HEK293 (cell line): Measurements from ENCODE around the gene GPR149.

Experiments used
- CTCF ChIA-PET: fragments of 350-600 bp; formaldehyde crosslinking; extraction: SDS; loops from one replicate; lab custom pipeline; 2021; ENCODE audit warnings: antibody characterized with exemption; lab: Yijun Ruan, JAX
- POLR2A ChIA-PET: fragments of 300-600 bp; formaldehyde crosslinking; extraction: SDS; loops from one replicate; lab custom pipeline; 2020; ENCODE audit warnings: antibody characterized with exemption, inconsistent platforms; lab: Yijun Ruan, JAX
- H3K27ac ChIP-seq: fragments of 200-500 bp; sonication (Bioruptor generic); 2 replicates; pipeline ENCODE4 v1.5.1; 2014; ENCODE audit warnings: low read depth, low read length, control low read depth, inconsistent platforms; ENCODE audit errors: extremely low read depth
- H3K36me3 ChIP-seq, 2 experiments: fragments of 200-500 bp in 1 of 2; sonication (Bioruptor generic) in 1 of 2; 1 replicate in 1 of 2; 2 replicates in 1 of 2; pipeline ENCODE4 v1.5.1; 2014 to 2017; ENCODE audit warnings: inconsistent platforms in 2 of 2, low read length in 2 of 2; ENCODE audit not compliant: control insufficient read depth in 2 of 2, insufficient read depth in 1 of 2
- H3K4me1 ChIP-seq: fragments of 200-500 bp; sonication (Bioruptor generic); 2 replicates; pipeline ENCODE4 v1.5.1; 2014; ENCODE audit warnings: mild to moderate bottlenecking, low read length, inconsistent platforms; ENCODE audit not compliant: control insufficient read depth, insufficient read depth
- H3K4me3 ChIP-seq: 2 replicates; pipeline ENCODE4 v1.5.1; 2011; ENCODE audit warnings: low read depth, mild to moderate bottlenecking, control low read depth, low read length, moderate library complexity
- H3K9me3 ChIP-seq: fragments of 200-500 bp; sonication (Bioruptor generic); 2 replicates; pipeline ENCODE4 v1.5.1; 2014; ENCODE audit warnings: low read depth, low read length, inconsistent platforms; ENCODE audit not compliant: control insufficient read depth, insufficient read depth
- GFI1B ChIP-seq: fragments of 450-650 bp; formaldehyde crosslinking; IDR thresholded peaks from 2 replicates; pipeline ENCODE4 v1.5.1; 2016; ENCODE audit warnings: missing biosample characterization, missing genetic modification characterization
- GLI2 ChIP-seq: fragments of 450-650 bp; formaldehyde crosslinking; IDR thresholded peaks from 2 replicates; pipeline ENCODE4; 2017; ENCODE audit warnings: missing biosample characterization, missing genetic modification characterization, low read depth, borderline replicate concordance
- GLIS1 ChIP-seq: fragments of 450-650 bp; formaldehyde crosslinking; IDR thresholded peaks from 2 replicates; pipeline ENCODE4 v1.5.1; 2016; ENCODE audit warnings: missing biosample characterization, missing genetic modification characterization
- KLF7 ChIP-seq: fragments of 450-650 bp; formaldehyde crosslinking; IDR thresholded peaks from 2 replicates; pipeline ENCODE4 v1.5.1; 2016; ENCODE audit warnings: missing biosample characterization, missing genetic modification characterization, borderline replicate concordance
- KLF8 ChIP-seq: fragments of 450-650 bp; formaldehyde crosslinking; IDR thresholded peaks from 2 replicates; pipeline ENCODE4 v1.5.1; 2016; ENCODE audit warnings: missing biosample characterization, missing genetic modification characterization
- MEIS1 ChIP-seq: sonication (generic); formaldehyde crosslinking; IDR thresholded peaks from 2 replicates; pipeline ENCODE4 v1.8.1; 2022; ENCODE audit warnings: missing genetic modification reagents, mild to moderate bottlenecking, borderline replicate concordance
- SCRT1 ChIP-seq: fragments of 450-650 bp; formaldehyde crosslinking; IDR thresholded peaks from 2 replicates; pipeline ENCODE4 v1.5.1; 2016; ENCODE audit warnings: missing biosample characterization, missing genetic modification characterization, borderline replicate concordance
- SETDB1 ChIP-seq: IDR thresholded peaks from one replicate; pipeline ENCODE4 v1.6.1; 2017; ENCODE audit warnings: mild to moderate bottlenecking, low read length, moderate library complexity, mixed read lengths; ENCODE audit not compliant: insufficient read length
- WT1 ChIP-seq: fragments of 450-650 bp; formaldehyde crosslinking; IDR thresholded peaks from 2 replicates; pipeline ENCODE4 v1.5.1; 2016; ENCODE audit warnings: missing biosample characterization, missing genetic modification characterization
- ZBTB17 ChIP-seq: fragments of 450-650 bp; formaldehyde crosslinking; IDR thresholded peaks from 2 replicates; pipeline ENCODE4 v1.5.1; 2016; ENCODE audit warnings: missing biosample characterization, missing genetic modification characterization
- ZBTB26 ChIP-seq: fragments of 450-650 bp; formaldehyde crosslinking; optimal IDR thresholded peaks from 2 replicates; pipeline ENCODE3; 2016; ENCODE audit warnings: missing biosample characterization, mild to moderate bottlenecking, missing genetic modification characterization
- ZBTB49 ChIP-seq: fragments of 450-650 bp; formaldehyde crosslinking; IDR thresholded peaks from 2 replicates; pipeline ENCODE4 v1.5.1; 2016; ENCODE audit warnings: missing biosample characterization, missing genetic modification characterization, low read depth
- ZNF10 ChIP-seq: fragments of 450-650 bp; formaldehyde crosslinking; IDR thresholded peaks from 2 replicates; pipeline ENCODE4 v1.5.1; 2017; ENCODE audit warnings: missing biosample characterization, missing genetic modification characterization
- ZNF121 ChIP-seq: fragments of 450-650 bp; formaldehyde crosslinking; IDR thresholded peaks from 2 replicates; pipeline ENCODE4 v1.5.1; 2016; ENCODE audit warnings: missing biosample characterization, missing genetic modification characterization
- ZNF146 ChIP-seq: fragments of 450-650 bp; formaldehyde crosslinking; IDR thresholded peaks from 2 replicates; pipeline ENCODE4 v1.5.1; 2016; ENCODE audit warnings: missing biosample characterization, missing genetic modification characterization
- ZNF202 ChIP-seq: fragments of 450-650 bp; formaldehyde crosslinking; IDR thresholded peaks from 2 replicates; pipeline ENCODE4 v1.5.1; 2016; ENCODE audit warnings: missing biosample characterization, missing genetic modification characterization, borderline replicate concordance
- ZNF26 ChIP-seq: fragments of 450-650 bp; formaldehyde crosslinking; IDR thresholded peaks from 2 replicates; pipeline ENCODE4 v1.5.1; 2016; ENCODE audit warnings: missing biosample characterization, missing genetic modification characterization
- ZNF302 ChIP-seq: fragments of 450-650 bp; formaldehyde crosslinking; IDR thresholded peaks from 2 replicates; pipeline ENCODE4 v1.5.1; 2016; ENCODE audit warnings: missing biosample characterization, missing genetic modification characterization, low read depth
- ZNF433 ChIP-seq: fragments of 450-650 bp; formaldehyde crosslinking; IDR thresholded peaks from 2 replicates; pipeline ENCODE4 v1.5.1; 2016; ENCODE audit warnings: missing biosample characterization, missing genetic modification characterization, low read depth
- ZNF449 ChIP-seq: fragments of 450-650 bp; formaldehyde crosslinking; IDR thresholded peaks from 2 replicates; pipeline ENCODE4 v1.5.1; 2017; ENCODE audit warnings: missing biosample characterization, mild to moderate bottlenecking, missing genetic modification characterization, moderate library complexity
- ZNF473 ChIP-seq: fragments of 450-650 bp; formaldehyde crosslinking; IDR thresholded peaks from 2 replicates; pipeline ENCODE4 v1.5.1; 2017; ENCODE audit warnings: missing biosample characterization, missing genetic modification characterization
- ZNF529 ChIP-seq: fragments of 450-650 bp; formaldehyde crosslinking; IDR thresholded peaks from 2 replicates; pipeline ENCODE4 v1.5.1; 2017; ENCODE audit warnings: missing genetic modification characterization, missing biosample characterization; ENCODE audit not compliant: insufficient replicate concordance
- ZNF558 ChIP-seq: fragments of 450-650 bp; formaldehyde crosslinking; IDR thresholded peaks from 2 replicates; pipeline ENCODE4 v1.5.1; 2016; ENCODE audit warnings: missing biosample characterization, missing genetic modification characterization
- ZNF585B ChIP-seq: fragments of 450-650 bp; formaldehyde crosslinking; IDR thresholded peaks from 2 replicates; pipeline ENCODE4 v1.5.1; 2016; ENCODE audit warnings: missing biosample characterization, missing genetic modification characterization
- ZNF629 ChIP-seq: fragments of 450-650 bp; formaldehyde crosslinking; IDR thresholded peaks from 2 replicates; pipeline ENCODE4 v1.5.1; 2017; ENCODE audit warnings: missing biosample characterization, missing genetic modification characterization
- ZNF639 ChIP-seq: fragments of 450-650 bp; formaldehyde crosslinking; IDR thresholded peaks from 2 replicates; pipeline ENCODE4 v1.5.1; 2016; ENCODE audit warnings: missing biosample characterization, missing genetic modification characterization
- ZNF658 ChIP-seq: fragments of 450-650 bp; formaldehyde crosslinking; IDR thresholded peaks from 2 replicates; pipeline ENCODE4; 2016; ENCODE audit warnings: missing biosample characterization, missing genetic modification characterization
- ZNF660 ChIP-seq: fragments of 450-650 bp; IDR thresholded peaks from 2 replicates; pipeline ENCODE4 v1.5.1; 2018; ENCODE audit warnings: missing biosample characterization, mild to moderate bottlenecking, missing genetic modification characterization
- ZNF670 ChIP-seq: fragments of 450-650 bp; formaldehyde crosslinking; IDR thresholded peaks from 2 replicates; pipeline ENCODE4 v1.5.1; 2016; ENCODE audit warnings: missing biosample characterization, missing genetic modification characterization, low read depth
- ZNF701 ChIP-seq: fragments of 450-650 bp; formaldehyde crosslinking; IDR thresholded peaks from 2 replicates; pipeline ENCODE4 v1.5.1; 2016; ENCODE audit warnings: missing biosample characterization, missing genetic modification characterization
- ZSCAN30 ChIP-seq: fragments of 450-650 bp; IDR thresholded peaks from 2 replicates; pipeline ENCODE4 v1.5.1; 2018; ENCODE audit warnings: missing biosample characterization, mild to moderate bottlenecking, missing genetic modification characterization, moderate library complexity

GPR149 gene

GRCh38 chr3:154338570-154338969 lies 91.4 kb downstream of the GPR149 start:
- CTCF ChIA-PET = no interaction called here
- TF ChIP-seq ZNF658 (tag by site-specific recombination) = no peak
- TF ChIP-seq ZNF670 (tag by site-specific recombination) = no peak
- TF ChIP-seq ZNF585B (tag by site-specific recombination) = no peak
- TF ChIP-seq GFI1B = no peak
- TF ChIP-seq ZNF473 (tag by site-specific recombination) = no peak
- no peak for TF ChIP-seq ZNF629 (tag by site-specific recombination)
- no peak for TF ChIP-seq GLI2 (tag by site-specific recombination)
- no peak for TF ChIP-seq ZNF558 (tag by site-specific recombination)
- no peak for TF ChIP-seq ZNF433 (tag by site-specific recombination)
- no peak for TF ChIP-seq ZBTB49 (tag by site-specific recombination)
- TF ChIP-seq ZBTB17 = no peak
- no peak for TF ChIP-seq SCRT1 (tag by site-specific recombination)
- H3K4me3 ChIP-seq = no peak overlapping the region
- POLR2A ChIA-PET = no interaction called here
- no peak overlapping the region for H3K27ac ChIP-seq
- H3K9me3 ChIP-seq = no peaks in the 10 kb centered on the region
- no peaks in the 10 kb centered on the region for H3K4me1 ChIP-seq
- no peaks in the 10 kb centered on the region for H3K36me3 ChIP-seq

- CTCF ChIA-PET = no interaction called here
- H3K9me3 ChIP-seq = no peaks in the 10 kb centered on the region
- POLR2A ChIA-PET = no interaction called here
- TF ChIP-seq ZNF202 = no peak
- no peak for TF ChIP-seq ZNF121
- TF ChIP-seq ZNF660 = no peak
- TF ChIP-seq GLIS1 (tag by site-specific recombination) = no peak
- no peak for TF ChIP-seq ZNF639 (tag by site-specific recombination)
- TF ChIP-seq ZNF146 (tag by site-specific recombination) = no peak
- TF ChIP-seq ZSCAN30 = no peak
- TF ChIP-seq ZBTB26 = no peak
- no peak for TF ChIP-seq ZNF529 (tag by site-specific recombination)
- TF ChIP-seq ZNF449 = no peak
- no peak for TF ChIP-seq SETDB1
- TF ChIP-seq KLF8 (tag by site-specific recombination) = no peak
- TF ChIP-seq WT1 (tag by site-specific recombination) = no peak
- no peak for TF ChIP-seq KLF7
- TF ChIP-seq ZNF26 (tag by site-specific recombination) = no peak
- TF ChIP-seq ZNF302 (tag by site-specific recombination) = no peak
- TF ChIP-seq MEIS1 = no peak
- no peak for TF ChIP-seq ZNF701
- no peak for TF ChIP-seq ZNF10 (tag by site-specific recombination)
- no peaks in the 10 kb centered on the region for H3K4me1 ChIP-seq
- no peaks in the 10 kb centered on the region for H3K36me3 ChIP-seq
- H3K4me3 ChIP-seq = no peak overlapping the region
- no peak overlapping the region for H3K27ac ChIP-seq
Measured at GRCh38 chr3:154338008-154338407, 92.0 kb downstream of the GPR149 start.
